ENCODE results near the gene LCA5. TPM values are rescaled to one million over a fixed set of nuclear protein-coding genes. Genes with fewer than 3 reads are reported as not detected.

LCA5 gene
- total and polyA plus RNA-seq, 12 donors: 0.94 to 2.7 (median 2.1) TPM

DNA sequence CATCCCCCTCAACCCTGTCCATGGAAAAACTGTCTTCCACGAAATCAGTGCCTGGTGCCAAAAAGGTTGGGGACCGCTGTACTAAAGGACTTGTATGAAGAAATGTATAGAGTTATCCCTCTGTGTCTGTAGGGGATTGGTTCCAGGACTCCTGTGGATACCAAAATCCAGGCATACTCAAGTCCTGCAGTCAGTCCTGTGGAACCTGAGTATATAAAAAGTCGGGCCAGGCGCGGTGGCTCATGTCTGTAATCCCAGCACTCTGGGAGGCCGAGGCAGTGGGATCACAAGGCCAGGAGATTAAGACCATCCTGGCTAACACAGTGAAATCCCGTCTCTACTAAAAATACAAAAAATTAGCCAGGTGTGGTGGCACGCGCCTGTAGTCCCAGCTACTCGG lies 42.0 kb downstream of the LCA5 start:
- Histone ChIP-seq H3K27me3 (no peaks in the 10 kb centered on the region), H3K9me3 (no peaks in the 10 kb centered on the region), H3K4me1 (no peaks in the 10 kb centered on the region), H3K4me3 (no peak overlapping the region), H3K27ac (no peak overlapping the region), H3K36me3 (peaks cover 0 to 32% (median 3%) of the 10 kb centered on the region in 9 donors)
- WGBS, 2 donors: 92 to 93% methylated on average over 10 of the region's 10 CpGs
- ATAC-seq (no peak), DNase-seq (no peak)
- intact Hi-C loops (cut with DNase I): no loop called here
- TF ChIP-seq, protein P1, sequence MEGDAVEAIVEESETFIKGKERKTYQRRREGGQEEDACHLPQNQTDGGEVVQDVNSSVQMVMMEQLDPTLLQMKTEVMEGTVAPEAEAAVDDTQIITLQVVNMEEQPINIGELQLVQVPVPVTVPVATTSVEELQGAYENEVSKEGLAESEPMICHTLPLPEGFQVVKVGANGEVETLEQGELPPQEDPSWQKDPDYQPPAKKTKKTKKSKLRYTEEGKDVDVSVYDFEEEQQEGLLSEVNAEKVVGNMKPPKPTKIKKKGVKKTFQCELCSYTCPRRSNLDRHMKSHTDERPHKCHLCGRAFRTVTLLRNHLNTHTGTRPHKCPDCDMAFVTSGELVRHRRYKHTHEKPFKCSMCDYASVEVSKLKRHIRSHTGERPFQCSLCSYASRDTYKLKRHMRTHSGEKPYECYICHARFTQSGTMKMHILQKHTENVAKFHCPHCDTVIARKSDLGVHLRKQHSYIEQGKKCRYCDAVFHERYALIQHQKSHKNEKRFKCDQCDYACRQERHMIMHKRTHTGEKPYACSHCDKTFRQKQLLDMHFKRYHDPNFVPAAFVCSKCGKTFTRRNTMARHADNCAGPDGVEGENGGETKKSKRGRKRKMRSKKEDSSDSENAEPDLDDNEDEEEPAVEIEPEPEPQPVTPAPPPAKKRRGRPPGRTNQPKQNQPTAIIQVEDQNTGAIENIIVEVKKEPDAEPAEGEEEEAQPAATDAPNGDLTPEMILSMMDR (IDR thresholded peaks at IDR 0.05): no peak

DNA sequence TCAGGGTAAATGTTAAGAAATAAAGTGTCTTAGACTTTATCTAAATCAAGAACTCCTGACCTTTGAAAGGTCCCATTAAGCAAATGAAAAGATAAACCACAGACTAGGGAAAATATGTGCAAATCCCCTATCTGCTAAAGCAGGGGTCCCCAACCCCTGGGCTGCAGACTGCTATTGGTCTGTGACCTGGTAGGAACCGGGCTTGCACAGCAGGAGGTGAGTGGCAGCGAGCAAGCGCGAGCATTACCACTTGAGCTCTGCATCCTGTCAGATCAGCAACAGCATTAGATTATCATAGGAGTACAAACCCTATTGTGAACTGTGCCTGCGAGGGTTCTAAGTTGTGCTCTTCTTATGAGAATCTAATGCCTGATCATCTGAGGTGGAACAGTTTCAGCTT lies 42.4 kb downstream of the LCA5 start:
- Histone ChIP-seq H3K36me3 (peaks cover 0 to 35% (median 3%) of the 10 kb centered on the region in 9 donors), H3K27ac (no peak overlapping the region), H3K9me3 (no peaks in the 10 kb centered on the region), H3K27me3 (no peaks in the 10 kb centered on the region), H3K4me1 (no peaks in the 10 kb centered on the region), H3K4me3 (no peak overlapping the region)
- 75 to 77% methylated on average over 5 of the region's 5 CpGs for WGBS, 2 donors
- no peak for DNase-seq
- TF ChIP-seq, protein P1 (IDR thresholded peaks at IDR 0.05): no peak
- intact Hi-C loops (cut with DNase I): no loop called here
- ATAC-seq: no peak

DNA sequence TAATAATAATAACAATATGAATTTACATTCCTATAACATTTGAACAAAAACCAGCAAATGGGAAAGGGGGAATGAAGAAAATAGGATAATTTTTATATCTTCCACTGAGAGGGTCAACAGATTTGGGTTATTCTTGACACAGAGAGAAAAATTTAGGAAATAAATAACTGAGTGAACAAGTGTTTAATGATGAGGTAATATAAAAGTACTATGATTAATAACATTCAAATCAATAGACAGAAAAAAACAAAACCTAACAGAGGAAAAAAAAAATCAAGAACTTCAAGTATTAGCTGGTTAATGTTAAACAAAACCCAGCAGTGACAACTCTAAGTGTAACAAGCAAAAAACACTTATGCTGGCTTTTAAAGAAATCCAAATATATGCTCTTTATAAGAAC lies 66.5 kb downstream of the LCA5 start:
- intact Hi-C loops (cut with DNase I): no loop called here
- Histone ChIP-seq H3K9me3 (no peaks in the 10 kb centered on the region), H3K36me3 (no peaks in the 10 kb centered on the region), H3K4me1 (no peaks in the 10 kb centered on the region), H3K4me3 (no peak overlapping the region), H3K27me3 (no peaks in the 10 kb centered on the region), H3K27ac (no peak overlapping the region)
- ATAC-seq (no peak), DNase-seq (no peak)
- TF ChIP-seq, protein P1 (IDR thresholded peaks at IDR 0.05): no peak

DNA sequence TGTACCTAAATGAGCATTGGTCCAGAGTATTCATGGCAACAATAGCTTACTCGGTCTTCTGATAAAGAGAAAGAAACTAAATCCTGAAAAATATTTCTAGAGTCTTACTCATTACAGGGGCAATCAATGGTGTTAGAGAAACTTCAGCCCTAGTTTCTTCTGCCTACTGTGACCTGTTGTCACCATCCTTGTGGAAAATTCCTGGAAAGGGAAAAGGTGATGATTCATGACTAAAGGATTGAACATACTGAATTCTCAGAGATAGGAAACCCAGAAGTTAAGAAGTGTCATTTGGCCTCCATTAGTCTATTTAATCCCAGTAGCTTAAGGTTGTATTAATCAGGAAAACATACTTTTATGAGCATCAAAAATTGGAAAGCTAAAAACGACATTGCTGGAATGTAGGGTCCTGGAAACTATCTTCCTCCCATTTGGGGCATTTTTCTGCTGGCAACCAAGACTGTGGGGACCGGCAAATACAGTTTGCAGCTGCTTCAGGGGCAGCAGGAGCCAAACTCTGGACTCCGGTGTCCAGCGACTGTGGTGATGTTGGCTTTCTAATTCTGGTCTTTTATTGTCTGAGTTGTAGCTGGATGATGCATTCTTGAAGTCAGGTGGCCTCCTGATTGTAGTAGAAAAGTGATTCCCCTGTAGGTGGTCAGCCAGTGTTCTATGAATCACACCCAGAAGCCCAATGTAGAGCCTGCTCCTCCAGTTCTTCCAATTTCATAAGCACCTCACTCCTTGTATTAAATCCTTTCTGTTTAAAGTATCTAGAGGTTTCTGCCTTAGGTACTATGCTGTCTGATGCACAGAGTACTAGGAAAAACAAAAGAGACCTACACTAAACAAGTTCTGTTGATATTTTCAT lies 67.6 kb downstream of the LCA5 start:
- no peaks in the 10 kb centered on the region for H3K36me3 ChIP-seq
- ATAC-seq (no peak), DNase-seq (no peak)
- WGBS, 2 donors: 75 to 81% methylated on average over 5 of the region's 5 CpGs
- no peaks in the 10 kb centered on the region for H3K4me1 ChIP-seq
- no peak overlapping the region for H3K4me3 ChIP-seq
- no peaks in the 10 kb centered on the region for H3K9me3 ChIP-seq
- intact Hi-C loops (cut with DNase I): loop anchor here in 1 of 10 donors (10.0 kb wide), 1 partner anchor 395 kb away; the partner anchor contains the start of gene PHIP
- TF ChIP-seq, protein P1 (IDR thresholded peaks at IDR 0.05): no peak
- H3K27me3 ChIP-seq: no peaks in the 10 kb centered on the region
- no peak overlapping the region for H3K27ac ChIP-seq

All from heart right ventricle (tissue), 16 donors.